ENCODE measurements around the gene POSTN. TPM values are rescaled to one million over a fixed set of nuclear protein-coding genes. Genes with fewer than 3 reads are reported as not detected.

The POSTN gene
- total RNA-seq, 1 donor from 2014 or later: 60.9 TPM

- no peak for TF ChIP-seq POLR2A (IDR thresholded peaks at IDR 0.05)
- no peak for TF ChIP-seq CTCF (IDR thresholded peaks at IDR 0.05)
- no peak for TF ChIP-seq POLR2AphosphoS5 (IDR thresholded peaks at IDR 0.05; ENCODE audit: insufficient read depth in 1 of 2, low read depth in 1 of 2)
- Histone ChIP-seq H3K9me3 (no peaks in the 10 kb centered on the region), H3K27ac (no peak overlapping the region), H3K27me3 (no peaks in the 10 kb centered on the region), H3K36me3 (no peaks in the 10 kb centered on the region), H3K4me1 (no peaks in the 10 kb centered on the region), H3K4me3 (no peak overlapping the region)
- intact Hi-C loops (cut with DNase I): no loop called here
- no peak for DNase-seq (ENCODE audit: extremely low spot score in 2 of 2)
Measured at GRCh38 chr13:37641391-37641790, 42.8 kb upstream of the POSTN start.

- Histone ChIP-seq H3K27me3 (no peaks in the 10 kb centered on the region), H3K4me1 (no peaks in the 10 kb centered on the region), H3K4me3 (no peak overlapping the region), H3K9me3 (no peaks in the 10 kb centered on the region), H3K36me3 (no peaks in the 10 kb centered on the region), H3K27ac (no peak overlapping the region)
- TF ChIP-seq POLR2AphosphoS5 (IDR thresholded peaks at IDR 0.05; ENCODE audit: insufficient read depth in 1 of 2, low read depth in 1 of 2): no peak
- TF ChIP-seq CTCF (IDR thresholded peaks at IDR 0.05): peak in 1 of 3 experiments; percentile 42
- no peak for DNase-seq (ENCODE audit: extremely low spot score in 2 of 2)
- intact Hi-C loops (cut with DNase I): no loop called here
Measured at GRCh38 chr13:37640499-37640898, 41.9 kb upstream of the POSTN start.

- H3K36me3 ChIP-seq: no peaks in the 10 kb centered on the region
- H3K27me3 ChIP-seq: no peaks in the 10 kb centered on the region
- H3K4me1 ChIP-seq: no peaks in the 10 kb centered on the region
- no peak overlapping the region for H3K27ac ChIP-seq
- TF ChIP-seq POLR2A (IDR thresholded peaks at IDR 0.05) (no peak), POLR2AphosphoS5 (IDR thresholded peaks at IDR 0.05; ENCODE audit: insufficient read depth in 1 of 2, low read depth in 1 of 2) (no peak), CTCF (IDR thresholded peaks at IDR 0.05) (no peak)
- H3K9me3 ChIP-seq: no peaks in the 10 kb centered on the region
- H3K4me3 ChIP-seq: no peak overlapping the region
- intact Hi-C loops (cut with DNase I): no loop called here
- no peak for DNase-seq (ENCODE audit: extremely low spot score in 2 of 2)
Measured at GRCh38 chr13:37636701-37637100, 38.1 kb upstream of the POSTN start.

GRCh38 chr13:37632294-37632693 lies 33.7 kb upstream of the POSTN start:
- Histone ChIP-seq H3K9me3 (no peaks in the 10 kb centered on the region), H3K4me3 (no peak overlapping the region), H3K36me3 (no peaks in the 10 kb centered on the region), H3K27me3 (no peaks in the 10 kb centered on the region), H3K27ac (no peak overlapping the region), H3K4me1 (no peaks in the 10 kb centered on the region)
- TF ChIP-seq POLR2AphosphoS5 (IDR thresholded peaks at IDR 0.05; ENCODE audit: insufficient read depth in 1 of 2, low read depth in 1 of 2) (no peak), CTCF (IDR thresholded peaks at IDR 0.05) (no peak), POLR2A (IDR thresholded peaks at IDR 0.05) (no peak)
- intact Hi-C loops (cut with DNase I): no loop called here
- DNase-seq (ENCODE audit: extremely low spot score in 2 of 2): no peak

- intact Hi-C loops (cut with DNase I): no loop called here
- Histone ChIP-seq H3K27me3 (no peaks in the 10 kb centered on the region), H3K27ac (no peak overlapping the region), H3K36me3 (no peaks in the 10 kb centered on the region), H3K4me1 (no peaks in the 10 kb centered on the region), H3K4me3 (no peak overlapping the region), H3K9me3 (no peaks in the 10 kb centered on the region)
- no peak for TF ChIP-seq POLR2AphosphoS5 (IDR thresholded peaks at IDR 0.05; ENCODE audit: insufficient read depth in 1 of 2, low read depth in 1 of 2)
- DNase-seq (ENCODE audit: extremely low spot score in 2 of 2): no peak
Measured at GRCh38 chr13:37627428-37627827, 28.9 kb upstream of the POSTN start.

Measured in vagina (tissue), 2 donors.